ENCODE data around the gene USP46.

USP46 gene

GRCh38 chr4:52552778-52553177 lies 106.3 kb downstream of the USP46 start:
- peaks cover 3% of the 10 kb centered on the region for H3K4me1 ChIP-seq (ENCODE audit: control insufficient read depth, insufficient read depth, low read length, poor library complexity, severe bottlenecking)
- no peak overlapping the region for H3K27ac ChIP-seq (ENCODE audit: low read depth, low read length, severe bottlenecking)
- no peak overlapping the region for H3K4me3 ChIP-seq (ENCODE audit: extremely low read depth, insufficient read depth, low read length, poor library complexity, severe bottlenecking)
- WGBS, 2 experiments (ENCODE audit: insufficient coverage in 2 of 2), result 90 to 92% methylated on average over 3 to 4 of the region's 5 CpGs
- H3K9me3 ChIP-seq (ENCODE audit: control insufficient read depth, low read length), result peaks cover 11% of the 10 kb centered on the region
- no peaks in the 10 kb centered on the region for H3K36me3 ChIP-seq (ENCODE audit: control insufficient read depth, insufficient read depth, low read length)

GRCh38 chr4:52551487-52551886 lies 107.6 kb downstream of the USP46 start:
- peaks cover 11% of the 10 kb centered on the region for H3K9me3 ChIP-seq (ENCODE audit: control insufficient read depth, low read length)
- no peaks in the 10 kb centered on the region for H3K36me3 ChIP-seq (ENCODE audit: control insufficient read depth, insufficient read depth, low read length)
- H3K27ac ChIP-seq (ENCODE audit: low read depth, low read length, severe bottlenecking), result no peak overlapping the region
- 81 to 88% methylated on average over 1 of the region's 1 CpG for WGBS, 2 experiments (ENCODE audit: insufficient coverage in 2 of 2)
- peaks cover 3% of the 10 kb centered on the region for H3K4me1 ChIP-seq (ENCODE audit: control insufficient read depth, insufficient read depth, low read length, poor library complexity, severe bottlenecking)
- no peak overlapping the region for H3K4me3 ChIP-seq (ENCODE audit: extremely low read depth, insufficient read depth, low read length, poor library complexity, severe bottlenecking)

- Histone ChIP-seq H3K36me3 (ENCODE audit: control insufficient read depth, insufficient read depth, low read length) (no peaks in the 10 kb centered on the region), H3K27ac (ENCODE audit: low read depth, low read length, severe bottlenecking) (no peak overlapping the region), H3K4me1 (ENCODE audit: control insufficient read depth, insufficient read depth, low read length, poor library complexity, severe bottlenecking) (peaks cover 3% of the 10 kb centered on the region), H3K9me3 (ENCODE audit: control insufficient read depth, low read length) (peaks cover 6% of the 10 kb centered on the region), H3K4me3 (ENCODE audit: extremely low read depth, insufficient read depth, low read length, poor library complexity, severe bottlenecking) (no peak overlapping the region)
- WGBS, 2 experiments (ENCODE audit: insufficient coverage in 2 of 2), result 63 to 81% methylated on average over 2 to 3 of the region's 3 CpGs
Measured at GRCh38 chr4:52550186-52550585, 108.9 kb downstream of the USP46 start.

GRCh38 chr4:52548818-52549570 lies 110.1 kb downstream of the USP46 start:
- Histone ChIP-seq H3K4me3 (ENCODE audit: extremely low read depth, insufficient read depth, low read length, poor library complexity, severe bottlenecking) (no peak overlapping the region), H3K27ac (ENCODE audit: low read depth, low read length, severe bottlenecking) (no peak overlapping the region), H3K4me1 (ENCODE audit: control insufficient read depth, insufficient read depth, low read length, poor library complexity, severe bottlenecking) (no peaks in the 10 kb centered on the region), H3K36me3 (ENCODE audit: control insufficient read depth, insufficient read depth, low read length) (no peaks in the 10 kb centered on the region), H3K9me3 (ENCODE audit: control insufficient read depth, low read length) (peaks cover 6% of the 10 kb centered on the region)
- 100% methylated on average over 2 of the region's 8 CpGs for whole genome bisulfite sequencing, 2 experiments (ENCODE audit: insufficient coverage in 2 of 2)

- Histone ChIP-seq H3K36me3 (ENCODE audit: control insufficient read depth, insufficient read depth, low read length) (no peaks in the 10 kb centered on the region), H3K9me3 (ENCODE audit: control insufficient read depth, low read length) (peaks cover 6% of the 10 kb centered on the region), H3K27ac (ENCODE audit: low read depth, low read length, severe bottlenecking) (no peak overlapping the region), H3K4me3 (ENCODE audit: extremely low read depth, insufficient read depth, low read length, poor library complexity, severe bottlenecking) (no peak overlapping the region), H3K4me1 (ENCODE audit: control insufficient read depth, insufficient read depth, low read length, poor library complexity, severe bottlenecking) (no peaks in the 10 kb centered on the region)
- 100% methylated on average over 1 of the region's 4 CpGs; no CpG with 5 or more reads in 1 of the 2 experiments for WGBS, 2 experiments (ENCODE audit: insufficient coverage in 2 of 2)
Measured at GRCh38 chr4:52546449-52546848, 112.7 kb downstream of the USP46 start.

GRCh38 chr4:52545099-52546069 lies 113.7 kb downstream of the USP46 start:
- Histone ChIP-seq H3K27ac (ENCODE audit: low read depth, low read length, severe bottlenecking) (no peak overlapping the region), H3K4me3 (ENCODE audit: extremely low read depth, insufficient read depth, low read length, poor library complexity, severe bottlenecking) (no peak overlapping the region), H3K36me3 (ENCODE audit: control insufficient read depth, insufficient read depth, low read length) (no peaks in the 10 kb centered on the region), H3K4me1 (ENCODE audit: control insufficient read depth, insufficient read depth, low read length, poor library complexity, severe bottlenecking) (no peaks in the 10 kb centered on the region), H3K9me3 (ENCODE audit: control insufficient read depth, low read length) (peaks cover 6% of the 10 kb centered on the region)
- 38 to 48% methylated on average over 7 to 8 of the region's 13 CpGs for WGBS, 2 experiments (ENCODE audit: insufficient coverage in 2 of 2)

Data from mesodermal cell (in vitro differentiated cells).